Muscle of leg (tissue), 11 donors: Measurements from ENCODE around the gene VASN. TPM values are rescaled to one million over a fixed set of nuclear protein-coding genes. Genes with fewer than 3 reads are reported as not detected.

Source experiments
- DNase-seq: peaks from one replicate; pipeline ENCODE4 v3.0.0; 2013
- H3K27ac ChIP-seq: one replicate; pipeline ENCODE4 v1.5.1; 2013; ENCODE audit warnings: mild to moderate bottlenecking, low read length, control low read depth
- H3K27me3 ChIP-seq: one replicate; pipeline ENCODE4 v1.6.1; 2013; ENCODE audit warnings: low read length; ENCODE audit not compliant: control insufficient read depth, insufficient read depth
- H3K36me3 ChIP-seq: one replicate; pipeline ENCODE4 v1.6.1; 2013; ENCODE audit warnings: low read length; ENCODE audit not compliant: control insufficient read depth, insufficient read depth
- H3K4me1 ChIP-seq: one replicate; pipeline ENCODE4 v1.6.1; 2013; ENCODE audit warnings: low read length; ENCODE audit not compliant: control insufficient read depth, insufficient read depth
- H3K4me3 ChIP-seq: one replicate; pipeline ENCODE4 v1.5.1; 2013; ENCODE audit warnings: low read length, control low read depth
- H3K9me3 ChIP-seq: replicated peaks from 2 replicates; pipeline ENCODE4 v1.6.1; 2013; ENCODE audit warnings: low read depth, low read length; ENCODE audit not compliant: control insufficient read depth
- WGBS: methylation state at CpG from one replicate; pipeline ENCODE4 v1.1.5; 2013; ENCODE audit warnings: missing lambda C conversion rate; ENCODE audit not compliant: insufficient coverage; 5-methylcytosine and 5-hydroxymethylcytosine counted together
- polyA plus RNA-seq, 8 donors: library from polyadenylated mRNA; unstranded; fragments of 120-200 nt; gene quantifications; one replicate each; pipeline versions ENCODE4 v1.2.1 to v1.2.3, GENCODE V29; 2013; ENCODE audit warnings: inconsistent platforms in 1 of 8, low replicate concordance in 1 of 8; ENCODE audit not compliant: insufficient read length in 8 of 8, insufficient read depth in 1 of 8
- total RNA-seq: library from RNA; stranded (reverse); fragments of 120-200 nt; gene quantifications from one replicate; pipeline ENCODE4 v1.2.4, GENCODE V29; 2013

Gene VASN
- total and polyA plus RNA-seq, 9 donors, result 8.6 to 33.5 (median 17.1) TPM

DNA sequence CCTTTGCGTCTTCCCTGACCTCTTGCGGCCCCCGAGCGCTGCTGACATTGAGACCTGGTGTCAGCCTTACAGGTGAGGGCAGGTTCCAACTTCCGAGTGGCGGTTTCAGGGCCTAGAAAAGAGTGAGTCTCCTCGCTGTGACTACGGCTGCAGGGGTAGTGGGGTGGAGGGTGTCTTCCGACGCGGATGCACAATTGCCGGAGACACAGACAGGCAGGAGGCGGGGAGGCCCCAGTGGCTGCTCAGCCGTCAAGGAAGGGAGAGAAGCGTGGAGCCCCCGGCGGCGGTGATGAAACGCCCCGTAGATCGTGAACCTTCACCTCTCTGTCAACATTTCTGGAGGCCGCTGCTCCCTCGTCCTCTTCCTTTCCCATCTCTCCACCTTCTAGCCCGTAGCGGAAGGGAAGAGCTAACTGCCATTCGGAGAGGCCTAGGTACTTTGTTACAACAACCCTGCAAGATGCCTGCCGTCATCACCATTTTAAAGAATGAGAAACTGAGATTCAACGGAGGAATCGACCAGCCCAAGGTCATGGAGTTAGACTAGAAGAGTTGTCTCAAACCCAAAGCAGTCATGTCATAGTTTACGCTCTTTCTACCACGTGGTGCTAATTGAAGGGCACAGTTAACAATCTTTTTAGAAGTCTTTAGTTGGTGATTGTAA is 54.5 kb downstream of the VASN start:
- H3K27ac ChIP-seq, result peak overlapping the region; percentile 72
- H3K4me3 ChIP-seq, result peak overlapping the region; percentile 98
- 0% methylated on average over 19 of the region's 31 CpGs for WGBS

GRCh38 chr16:4426722-4427372 is 55.2 kb downstream of the VASN start:
- H3K4me3 ChIP-seq, result peak overlapping the region; percentile 98
- 87% methylated on average over 7 of the region's 12 CpGs for WGBS
- peaks cover 21% of the 10 kb centered on the region for H3K36me3 ChIP-seq
- H3K4me1 ChIP-seq, result peaks cover 10% of the 10 kb centered on the region
- DNase-seq, result no peak
- H3K9me3 ChIP-seq, result no peaks in the 10 kb centered on the region
- no peaks in the 10 kb centered on the region for H3K27me3 ChIP-seq
- no peak overlapping the region for H3K27ac ChIP-seq

More for the DNA sequence above, 54.5 kb downstream of the VASN start:
- no peaks in the 10 kb centered on the region for H3K27me3 ChIP-seq
- H3K36me3 ChIP-seq, result peaks cover 14% of the 10 kb centered on the region
- H3K4me1 ChIP-seq, result peaks cover 10% of the 10 kb centered on the region
- no peak for DNase-seq
- no peaks in the 10 kb centered on the region for H3K9me3 ChIP-seq

GRCh38 chr16:4428500-4428899 is 56.9 kb downstream of the VASN start:
- peaks cover 29% of the 10 kb centered on the region for H3K36me3 ChIP-seq
- H3K4me1 ChIP-seq, result peaks cover 10% of the 10 kb centered on the region
- DNase-seq, result no peak
- no peak overlapping the region for H3K27ac ChIP-seq
- H3K9me3 ChIP-seq, result no peaks in the 10 kb centered on the region
- H3K27me3 ChIP-seq, result no peaks in the 10 kb centered on the region
- WGBS, result 96% methylated on average over 7 of the region's 7 CpGs
- no peak overlapping the region for H3K4me3 ChIP-seq

DNA sequence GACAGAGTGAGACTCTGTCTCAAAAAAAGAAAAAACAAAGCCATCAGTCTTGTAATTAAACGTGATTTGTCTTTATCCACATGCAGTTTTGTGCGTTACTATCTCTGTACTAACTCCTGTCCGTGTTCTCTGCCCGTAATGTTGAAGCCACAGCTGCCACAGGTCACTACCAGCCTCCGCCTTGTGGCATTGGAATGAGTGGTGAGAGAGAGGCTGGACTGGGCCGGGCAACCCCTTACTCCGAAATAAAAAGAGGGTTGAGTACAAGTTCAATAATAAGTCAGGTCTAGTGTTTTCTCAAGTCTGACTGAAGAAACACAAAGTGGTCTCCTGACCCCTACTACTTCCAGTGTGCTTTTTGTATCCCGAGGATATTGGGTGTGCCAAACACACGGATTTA is 59.4 kb downstream of the VASN start:
- Histone ChIP-seq H3K4me3 (no peak overlapping the region), H3K4me1 (peaks cover 7% of the 10 kb centered on the region), H3K27ac (no peak overlapping the region), H3K36me3 (peaks cover 47% of the 10 kb centered on the region), H3K9me3 (no peaks in the 10 kb centered on the region), H3K27me3 (no peaks in the 10 kb centered on the region)
- DNase-seq, result no peak
- 94% methylated on average over 6 of the region's 9 CpGs for WGBS

Other genes with a start within 250 kb of the VASN start
- 365 TPM for gene SRL, start 129.8 kb upstream of the VASN start, total RNA-seq
- 100 to 1,000 TPM; 377 to 639 (median 502) TPM for gene SRL, start 129.8 kb upstream of the VASN start, polyA plus RNA-seq
- 7.0 TPM for gene TFAP4, start 98.8 kb upstream of the VASN start, total RNA-seq
- 10 to 100 TPM; 11.7 to 15.6 (median 13.5) TPM for gene TFAP4, start 98.8 kb upstream of the VASN start, polyA plus RNA-seq
- 6.5 TPM for gene GLIS2, start 55.8 kb upstream of the VASN start, total RNA-seq
- gene GLIS2, start 55.8 kb upstream of the VASN start, polyA plus RNA-seq, result 10 to 100 TPM; 21.6 to 30.1 (median 25.8) TPM
- 31.5 TPM for gene PAM16, start 20.5 kb upstream of the VASN start, total RNA-seq
- gene PAM16, start 20.5 kb upstream of the VASN start, polyA plus RNA-seq, result 10 to 100 TPM; 22.1 to 34.0 (median 27.2) TPM
- gene CORO7, start 44.7 kb downstream of the VASN start, total RNA-seq, result 15.3 TPM
- 10 to 100 TPM; 20.4 to 31.4 (median 25.1) TPM for gene CORO7, start 44.7 kb downstream of the VASN start, polyA plus RNA-seq
- gene DNAJA3, start 54.0 kb downstream of the VASN start, total RNA-seq, result 30.4 TPM
- 10 to 100 TPM; 23.8 to 33.5 (median 28.2) TPM for gene DNAJA3, start 54.0 kb downstream of the VASN start, polyA plus RNA-seq
- 25.1 TPM for gene NMRAL1, start 102.8 kb downstream of the VASN start, total RNA-seq
- 10 to 100 TPM; 13.1 to 24.0 (median 16.0) TPM for gene NMRAL1, start 102.8 kb downstream of the VASN start, polyA plus RNA-seq
- gene HMOX2, start 104.5 kb downstream of the VASN start, total RNA-seq, result 44.6 TPM
- 10 to 100 TPM; 37.2 to 53.0 (median 47.8) TPM for gene HMOX2, start 104.5 kb downstream of the VASN start, polyA plus RNA-seq
- 16.3 TPM for gene CDIP1, start 166.9 kb downstream of the VASN start, total RNA-seq
- gene CDIP1, start 166.9 kb downstream of the VASN start, polyA plus RNA-seq, result 10 to 100 TPM; 33.1 to 47.4 (median 38.2) TPM
- 0.53 TPM for gene C16orf96, start 184.5 kb downstream of the VASN start, total RNA-seq
- under 1 TPM; 0.29 to 0.91 (median 0.54) TPM for gene C16orf96, start 184.5 kb downstream of the VASN start, polyA plus RNA-seq
- gene UBALD1, start 243.0 kb downstream of the VASN start, total RNA-seq, result 7.4 TPM
- gene UBALD1, start 243.0 kb downstream of the VASN start, polyA plus RNA-seq, result 10 to 100 TPM; 18.2 to 24.5 (median 23.2) TPM